GM23248 (cell line): ENCODE data around the gene MECP2. TPM values are rescaled to one million over a fixed set of nuclear protein-coding genes. Genes with fewer than 3 reads are reported as not detected.

Experiments
- DNase-seq: peaks from one replicate; pipeline ENCODE4 v3.0.0-alpha.2; 2015
- H2AFZ ChIP-seq: fragments of 200-600 bp; sonication (generic); 2 replicates; pipeline ENCODE4 v1.6.1; 2016; ENCODE audit warnings: antibody characterized with exemption
- H3F3A ChIP-seq: fragments of 200-600 bp; sonication (generic); 2 replicates; pipeline ENCODE4 v1.6.1; 2016; ENCODE audit warnings: mild to moderate bottlenecking, antibody characterized with exemption, mixed run types; ENCODE audit not compliant: insufficient read depth
- H3K27ac ChIP-seq: fragments of 200-600 bp; sonication (generic); 2 replicates; pipeline ENCODE4 v1.5.1; 2016; ENCODE audit warnings: mild to moderate bottlenecking
- H3K27me3 ChIP-seq: fragments of 200-600 bp; sonication (generic); replicated peaks from 2 replicates; pipeline ENCODE4 v1.6.1; 2016; ENCODE audit warnings: mild to moderate bottlenecking; ENCODE audit not compliant: insufficient read depth
- H3K36me3 ChIP-seq: fragments of 200-600 bp; sonication (generic); 2 replicates; pipeline ENCODE4 v1.6.1; 2016; ENCODE audit warnings: low read depth, mild to moderate bottlenecking
- H3K4me1 ChIP-seq: fragments of 200-600 bp; sonication (generic); 2 replicates; pipeline ENCODE4 v1.6.1; 2016; ENCODE audit warnings: mild to moderate bottlenecking; ENCODE audit not compliant: insufficient read depth
- H3K4me2 ChIP-seq: fragments of 200-600 bp; sonication (generic); one replicate; pipeline ENCODE4 v1.6.1; 2016; ENCODE audit warnings: mild to moderate bottlenecking; ENCODE audit not compliant: unreplicated experiment
- H3K4me3 ChIP-seq: fragments of 200-600 bp; sonication (generic); 2 replicates; pipeline ENCODE4 v1.5.1; 2016; ENCODE audit warnings: mild to moderate bottlenecking
- H3K79me2 ChIP-seq: fragments of 200-600 bp; sonication (generic); 2 replicates; pipeline ENCODE4 v1.6.1; 2016; ENCODE audit warnings: mild to moderate bottlenecking; ENCODE audit not compliant: insufficient read depth
- H3K9ac ChIP-seq: fragments of 200-600 bp; sonication (generic); 2 replicates; pipeline ENCODE4 v1.6.1; 2016; ENCODE audit warnings: mild to moderate bottlenecking
- H3K9me2 ChIP-seq: fragments of 200-600 bp; sonication (generic); 2 replicates; pipeline ENCODE4 v1.6.1; 2016; ENCODE audit warnings: mixed run types, mild to moderate bottlenecking, moderate library complexity; ENCODE audit not compliant: insufficient read depth
- H3K9me3 ChIP-seq: fragments of 200-600 bp; sonication (generic); one replicate; pipeline ENCODE4 v1.6.1; 2017; ENCODE audit warnings: low read depth
- H4K20me1 ChIP-seq: fragments of 200-600 bp; sonication (generic); 2 replicates; pipeline ENCODE4 v1.6.0; 2016; ENCODE audit not compliant: insufficient read depth
- EZH2 ChIP-seq: fragments of 200-600 bp; sonication (generic); IDR thresholded peaks from 2 replicates; pipeline ENCODE4 v1.6.1; 2018; ENCODE audit warnings: antibody characterized with exemption, mild to moderate bottlenecking; ENCODE audit not compliant: insufficient read depth, poor library complexity, severe bottlenecking
- EZH2phosphoT487 ChIP-seq: fragments of 200-600 bp; sonication (generic); IDR thresholded peaks from 2 replicates; pipeline ENCODE4 v1.6.1; 2018; ENCODE audit warnings: antibody characterized with exemption, moderate library complexity, mild to moderate bottlenecking, low read depth; ENCODE audit not compliant: insufficient read depth
- WGBS, 2 experiments: methylation state at CpG; one replicate each; pipeline ENCODE4 v1.1.6; 2015 to 2017; ENCODE audit warnings: low lambda C conversion rate in 2 of 2, low coverage in 1 of 2; ENCODE audit errors: missing lambda C conversion rate in 2 of 2; 5-methylcytosine and 5-hydroxymethylcytosine counted together
- in situ Hi-C: fragments of 300-500 bp; cut with MboI; formaldehyde crosslinking; loops from 2 replicates; pipeline ENCODE4 v1.15.0; 2020
- polyA plus RNA-seq: library from polyadenylated mRNA; unstranded; fragments of >200 nt; fragmentation: Nextera tagmentation; extraction: Ambion mirVana; gene quantifications from 2 replicates; pipeline ENCODE4 v1.2.1, GENCODE V29; 2016
- total RNA-seq: library from RNA; depleted of rRNA; stranded (reverse); fragments of >200 nt; shearing (Covaris generic); gene quantifications from 2 replicates; pipeline ENCODE4 v1.2.3, GENCODE V29; 2014

MECP2 gene
- total and polyA plus RNA-seq, 2 experiments from 2014 or later, result 10.3 to 16.5 TPM

GRCh38 chrX:154044091-154044490, 53.4 kb downstream of the MECP2 start:
- in situ Hi-C loops, result no loop called here
- Histone ChIP-seq H3K4me3 (no peak overlapping the region), H3K36me3 (no peaks in the 10 kb centered on the region; the same call in 1 of the 2 replicates), H2AFZ (no peak overlapping the region), H3K9me2 (no peaks in the 10 kb centered on the region), H3K27me3 (no peaks in the 10 kb centered on the region), H3F3A (peaks cover 48% of the 10 kb centered on the region), H4K20me1 (no peaks in the 10 kb centered on the region), H3K27ac (peak overlapping the region; percentile 93; the same call in 1 of the 2 replicates), H3K9ac (no peak overlapping the region), H3K9me3 (no peaks in the 10 kb centered on the region), H3K4me2 (no peak overlapping the region), H3K4me1 (peaks cover 70% of the 10 kb centered on the region), H3K79me2 (peaks cover 51% of the 10 kb centered on the region)
- WGBS, 2 experiments, result 83 to 84% methylated on average over 6 of the region's 6 CpGs
- DNase-seq, result no peak
- no peak for TF ChIP-seq EZH2
- no peak for TF ChIP-seq EZH2phosphoT487

- in situ Hi-C loops, result no loop called here
- WGBS, 2 experiments, result 6% methylated on average over 5 of the region's 5 CpGs
- Histone ChIP-seq H3K9me3 (no peaks in the 10 kb centered on the region), H3K9ac (peak overlapping the region; percentile 72), H3K79me2 (peaks cover 43% of the 10 kb centered on the region), H3F3A (peaks cover 48% of the 10 kb centered on the region), H4K20me1 (no peaks in the 10 kb centered on the region), H3K36me3 (no peaks in the 10 kb centered on the region; the same call in 1 of the 2 replicates), H2AFZ (no peak overlapping the region), H3K4me3 (0 out of 2 replicates have a peak overlapping the region, but pooled peaks have one; percentile 26), H3K27me3 (no peaks in the 10 kb centered on the region), H3K4me1 (peaks cover 71% of the 10 kb centered on the region), H3K27ac (peak overlapping the region; percentile 93), H3K9me2 (no peaks in the 10 kb centered on the region), H3K4me2 (peak overlapping the region; percentile 73)
- no peak for TF ChIP-seq EZH2phosphoT487
- TF ChIP-seq EZH2, result no peak
- DNase-seq, result peak; percentile 87
Observed at GRCh38 chrX:154043003-154043763, 54.3 kb downstream of the MECP2 start.

DNA sequence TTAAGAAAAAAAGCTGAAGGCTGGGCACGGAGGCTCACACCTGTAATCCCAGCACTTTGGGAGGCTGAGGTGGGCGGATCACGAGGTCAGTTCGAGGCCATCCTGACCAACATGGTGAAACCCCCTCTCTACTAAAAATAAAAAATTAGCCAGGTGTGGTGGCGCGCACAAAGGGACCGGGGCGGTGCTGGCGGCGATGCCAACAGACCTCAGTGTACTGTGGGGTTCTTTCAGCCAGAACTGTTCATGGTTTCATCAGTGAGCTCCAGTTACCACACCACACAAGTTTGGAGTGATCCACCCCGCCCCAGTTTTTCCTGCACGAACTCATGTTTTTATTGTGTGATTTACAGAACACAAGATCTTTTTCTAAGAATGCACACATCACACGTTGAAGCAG, 56.7 kb downstream of the MECP2 start:
- peak overlapping the region; percentile 72 for H3K9ac ChIP-seq
- H3K36me3 ChIP-seq, result no peaks in the 10 kb centered on the region
- H3K4me2 ChIP-seq, result peak overlapping the region; percentile 24
- in situ Hi-C loops, result no loop called here
- peaks cover 48% of the 10 kb centered on the region for H3K79me2 ChIP-seq
- WGBS, 2 experiments, result 59 to 60% methylated on average over 13 of the region's 13 CpGs
- TF ChIP-seq EZH2phosphoT487 (no peak), EZH2 (no peak)
- H4K20me1 ChIP-seq, result no peaks in the 10 kb centered on the region
- no peaks in the 10 kb centered on the region for H3K9me2 ChIP-seq
- no peak overlapping the region for H2AFZ ChIP-seq
- peak overlapping the region; percentile 93 for H3K27ac ChIP-seq
- peaks cover 35% of the 10 kb centered on the region for H3F3A ChIP-seq
- no peaks in the 10 kb centered on the region for H3K9me3 ChIP-seq
- no peak for DNase-seq
- no peaks in the 10 kb centered on the region for H3K27me3 ChIP-seq
- peaks cover 55% of the 10 kb centered on the region for H3K4me1 ChIP-seq
- H3K4me3 ChIP-seq, result no peak overlapping the region

DNA sequence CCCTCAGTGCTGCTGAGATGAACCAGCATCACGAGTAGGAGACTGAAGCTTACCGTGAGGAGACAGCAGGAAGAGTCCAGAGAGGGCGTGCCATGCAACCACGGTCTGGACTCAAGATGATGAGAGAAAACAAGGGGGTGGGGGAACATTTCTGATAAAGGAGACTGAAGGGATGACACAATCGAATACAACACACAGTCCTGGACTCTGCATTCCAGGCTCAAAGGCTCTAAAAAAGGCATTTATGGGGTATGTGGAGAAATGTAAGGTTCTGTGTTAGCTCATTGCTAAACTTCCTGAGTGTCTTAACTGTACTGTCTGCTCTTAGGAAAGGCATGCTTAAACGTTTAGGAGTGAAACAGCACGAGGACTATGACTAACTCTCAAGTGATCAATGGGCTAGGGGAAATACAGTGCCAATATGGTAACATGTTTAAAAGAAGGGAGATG, 57.2 kb downstream of the MECP2 start:
- in situ Hi-C loops, result no loop called here
- WGBS, 2 experiments, result 0% methylated on average over 7 of the region's 7 CpGs
- H3K27me3 ChIP-seq, result no peaks in the 10 kb centered on the region
- H3F3A ChIP-seq, result peaks cover 35% of the 10 kb centered on the region
- H3K9ac ChIP-seq, result peak overlapping the region; percentile 72
- H3K4me2 ChIP-seq, result peak overlapping the region; percentile 73
- H3K27ac ChIP-seq, result peak overlapping the region; percentile 93
- no peaks in the 10 kb centered on the region for H3K9me3 ChIP-seq
- H3K36me3 ChIP-seq, result no peaks in the 10 kb centered on the region
- H3K4me3 ChIP-seq, result peak overlapping the region; percentile 29; the same call in 1 of the 2 replicates
- peaks cover 51% of the 10 kb centered on the region for H3K79me2 ChIP-seq
- H3K4me1 ChIP-seq, result peaks cover 50% of the 10 kb centered on the region
- H3K9me2 ChIP-seq, result no peaks in the 10 kb centered on the region
- DNase-seq, result peak; percentile 85
- no peak for TF ChIP-seq EZH2
- H2AFZ ChIP-seq, result no peak overlapping the region
- no peaks in the 10 kb centered on the region for H4K20me1 ChIP-seq
